Activated CD8-positive, alpha-beta memory T cell treated with anti-CD3 and anti-CD28 coated beads for 24 hours (primary cell): Measurements from ENCODE around the gene SLC18B1.

Source experiments
- DNase-seq: peaks from one replicate; pipeline ENCODE4 v3.0.0-alpha.2; 2020

Gene SLC18B1

DNA sequence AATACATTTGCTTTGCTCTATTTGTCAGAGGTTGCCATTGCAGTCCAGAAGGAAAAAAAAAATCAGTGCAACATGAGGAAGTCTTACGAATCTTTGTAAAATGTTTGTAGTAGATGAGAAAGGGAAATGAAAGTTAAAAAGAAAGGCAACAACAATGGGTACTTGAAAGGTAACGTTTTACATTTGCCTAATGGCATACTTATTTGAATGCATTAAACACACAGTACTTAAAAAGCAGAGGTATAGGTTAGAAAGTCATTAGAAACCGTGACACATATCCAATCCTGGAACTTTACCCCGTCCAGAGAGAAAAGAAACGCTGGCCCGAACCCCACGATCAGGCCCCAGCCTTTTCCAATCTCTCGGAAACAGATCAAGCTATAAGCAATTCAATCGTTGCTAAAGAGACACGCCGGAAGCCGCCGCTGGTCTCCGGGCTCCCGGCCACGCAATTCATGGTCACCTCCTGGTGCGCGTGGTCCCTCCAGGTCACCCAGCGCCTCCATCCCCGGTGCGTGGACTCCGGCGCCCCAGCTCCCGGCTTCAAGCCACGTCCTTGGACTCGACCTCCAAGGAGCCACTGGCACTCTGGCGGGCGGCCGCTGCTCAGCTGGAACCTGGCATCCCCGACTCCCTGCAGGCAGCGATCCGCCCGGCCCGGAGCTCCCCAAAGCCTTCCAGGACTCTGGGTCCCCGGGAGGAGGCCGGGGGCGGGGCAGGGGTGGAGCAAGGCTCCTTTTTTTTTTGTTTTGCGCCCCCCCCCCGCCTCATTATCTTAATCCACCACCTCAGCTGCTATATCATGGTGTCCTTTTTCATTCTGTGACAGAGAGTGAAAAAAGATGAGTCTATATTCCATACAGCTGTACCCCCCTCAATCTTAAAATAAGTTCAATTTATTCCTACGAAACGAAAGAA, at the start of gene SLC18B1:
SLC18B1 (minus strand) TSS at position 687 of the 918 bp plus-strand sequence; CDS start at position 506, 181 bp downstream.
- DNase-seq, result peak; percentile 84

DNA sequence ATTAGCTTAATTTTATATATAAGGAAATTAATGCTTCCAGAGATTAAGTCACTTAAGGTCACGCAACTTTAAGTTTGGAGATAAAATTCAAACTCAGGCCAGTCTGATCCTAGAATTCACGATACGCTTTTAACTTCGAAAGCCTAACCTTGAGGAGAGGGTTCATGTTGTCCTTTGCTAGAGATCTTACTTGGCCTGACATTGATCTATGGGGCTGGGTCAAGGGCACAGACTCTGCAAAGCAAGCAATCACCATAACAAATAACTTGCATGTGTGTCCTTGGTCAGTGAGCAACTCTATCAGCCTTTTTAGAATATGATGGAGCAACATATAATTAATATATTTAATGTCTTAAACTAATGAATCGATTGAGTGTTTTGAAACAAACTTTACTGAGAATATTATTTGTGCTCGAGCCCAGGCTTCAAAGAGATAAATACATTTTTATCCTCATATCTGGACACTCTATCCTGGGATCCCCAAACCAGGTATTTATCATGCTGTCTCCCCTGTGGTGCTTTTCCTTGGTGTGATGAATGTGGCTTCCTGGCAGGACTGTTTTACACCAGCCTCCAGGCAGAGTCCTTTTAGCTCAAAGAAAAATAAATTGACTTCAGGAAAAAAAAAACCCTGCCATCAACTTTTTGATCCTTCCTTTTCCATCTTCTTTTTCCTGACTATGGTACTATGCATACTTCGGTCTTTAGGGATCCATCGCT, 45.0 kb upstream of the SLC18B1 start:
- no peak for DNase-seq

DNA sequence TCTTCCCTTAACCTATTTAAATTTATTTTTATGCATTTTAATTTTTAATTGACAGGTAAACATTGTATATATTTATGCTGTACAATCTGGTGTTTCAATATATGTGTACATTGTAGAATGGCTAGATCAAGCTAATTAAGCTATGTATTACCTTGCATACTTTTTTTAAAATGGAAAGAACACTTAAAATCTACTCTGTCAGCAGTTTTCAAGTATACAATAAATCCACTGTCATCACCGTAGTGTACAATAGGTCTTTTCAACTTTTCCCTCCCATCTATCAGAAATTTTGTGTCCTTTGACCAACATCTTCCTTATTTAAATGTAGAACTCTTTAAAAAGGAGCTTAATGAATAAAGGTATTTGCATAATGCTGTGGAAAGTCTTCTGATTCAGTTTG, 43.5 kb upstream of the SLC18B1 start:
- DNase-seq, result no peak

DNA sequence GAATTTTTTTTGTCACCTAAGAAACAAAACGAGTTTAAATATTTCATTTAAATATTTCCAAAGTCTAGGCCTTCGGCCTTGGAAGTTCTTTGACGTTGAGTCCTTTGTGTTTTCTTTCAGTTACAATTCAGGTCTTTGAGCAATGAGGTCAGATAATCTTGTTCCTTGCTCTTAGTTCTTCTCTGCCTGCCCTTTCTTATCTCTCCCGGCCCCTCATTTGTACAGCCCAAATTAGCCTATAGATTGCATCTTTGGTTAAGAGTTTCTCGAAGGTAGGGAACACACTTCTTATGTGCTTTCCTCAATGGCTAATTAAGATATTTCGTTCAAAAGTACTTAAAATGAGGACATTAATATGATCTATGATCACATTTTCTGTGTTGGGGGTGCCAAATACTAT, 34.5 kb upstream of the SLC18B1 start:
- DNase-seq, result no peak

DNA sequence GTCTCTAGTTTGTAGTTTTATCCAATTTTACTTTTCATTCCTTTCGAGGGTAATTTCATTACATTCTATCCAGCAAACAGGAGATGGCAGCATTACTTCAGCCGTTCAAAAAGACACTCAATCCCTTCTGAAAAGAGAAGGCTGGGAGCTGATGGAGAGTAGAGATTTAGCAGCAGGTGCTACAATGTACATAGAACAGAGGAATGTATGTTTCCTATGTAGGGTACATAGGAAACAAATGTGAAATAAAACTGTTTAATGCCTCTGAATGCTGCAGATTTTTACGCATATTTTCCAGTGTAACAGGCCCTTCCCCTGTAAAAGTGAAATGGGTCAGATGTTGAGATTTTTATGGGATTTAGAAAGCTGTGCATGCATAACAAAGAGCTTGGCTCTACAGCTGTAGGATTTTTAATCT, 31.9 kb upstream of the SLC18B1 start:
- DNase-seq, result no peak

DNA sequence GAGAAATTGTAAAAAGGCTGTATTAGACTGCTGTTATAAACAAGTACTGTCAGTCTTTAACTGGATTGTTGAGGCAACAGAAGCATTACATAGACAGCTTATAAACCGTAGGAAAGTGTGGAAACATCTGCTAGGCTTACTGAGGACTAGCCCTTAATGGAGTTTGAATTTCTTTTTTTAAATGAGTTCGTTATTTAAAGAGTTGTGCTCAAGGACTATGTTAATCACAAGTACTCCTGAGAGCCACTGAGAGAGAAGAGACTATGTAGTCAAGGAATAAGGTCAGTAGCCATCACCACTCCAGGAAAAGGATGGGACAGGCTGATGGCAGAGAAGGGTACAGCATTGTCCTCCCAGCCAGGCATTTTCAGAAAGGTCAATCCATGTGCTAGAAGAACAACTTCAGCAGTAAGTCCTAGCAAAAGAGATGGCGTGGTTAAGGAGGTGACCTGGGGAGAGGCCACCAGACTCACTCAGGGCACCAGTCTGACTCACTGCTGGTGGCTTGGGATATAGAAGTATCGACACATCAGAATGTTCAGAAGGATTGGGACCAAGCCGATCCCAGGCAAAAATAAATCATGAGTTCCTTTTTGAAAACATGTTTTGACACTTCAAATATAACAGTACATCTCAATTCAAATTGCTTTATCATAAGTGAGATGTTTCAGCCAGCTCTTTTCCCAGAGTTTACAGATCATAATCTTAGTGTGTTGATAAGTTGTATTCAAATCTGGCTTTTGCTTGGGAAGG, 22.4 kb upstream of the SLC18B1 start:
- DNase-seq, result peak; percentile 72

DNA sequence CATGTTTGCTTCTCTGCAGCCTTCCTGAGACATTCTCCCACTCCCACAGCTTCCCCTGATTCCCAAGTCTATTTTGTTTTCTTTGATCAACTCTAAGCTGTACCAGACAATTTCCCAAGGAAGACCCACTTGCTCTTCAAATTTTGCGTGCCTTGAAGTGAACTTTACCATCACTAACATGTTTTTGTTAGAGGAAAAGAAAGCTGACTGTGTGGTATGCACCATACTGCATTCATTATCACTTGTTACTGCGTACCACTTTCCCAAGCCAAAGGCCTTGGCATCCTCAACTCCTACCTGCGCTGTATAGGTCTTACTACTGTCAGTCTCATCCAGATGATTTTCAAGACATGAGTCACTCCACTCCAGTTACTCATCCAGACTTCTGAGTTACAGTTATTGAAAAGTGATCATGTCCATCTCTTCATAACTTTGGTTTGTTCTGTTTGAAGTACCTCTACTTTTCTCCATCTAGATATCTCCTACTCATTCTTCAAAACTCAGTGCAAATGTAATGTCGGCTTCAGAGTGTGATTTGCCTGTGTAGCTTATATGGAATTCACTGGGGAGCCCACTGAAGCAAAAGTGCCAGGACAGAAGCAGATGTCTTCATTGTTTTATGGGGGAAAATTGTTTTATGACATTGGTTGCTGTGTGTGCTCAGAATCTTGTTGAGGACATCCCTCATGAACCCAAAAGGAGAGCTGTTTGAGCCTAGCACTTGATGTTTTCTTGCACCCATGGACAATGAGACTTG, 21.1 kb upstream of the SLC18B1 start:
- DNase-seq, result peak; percentile 67

DNA sequence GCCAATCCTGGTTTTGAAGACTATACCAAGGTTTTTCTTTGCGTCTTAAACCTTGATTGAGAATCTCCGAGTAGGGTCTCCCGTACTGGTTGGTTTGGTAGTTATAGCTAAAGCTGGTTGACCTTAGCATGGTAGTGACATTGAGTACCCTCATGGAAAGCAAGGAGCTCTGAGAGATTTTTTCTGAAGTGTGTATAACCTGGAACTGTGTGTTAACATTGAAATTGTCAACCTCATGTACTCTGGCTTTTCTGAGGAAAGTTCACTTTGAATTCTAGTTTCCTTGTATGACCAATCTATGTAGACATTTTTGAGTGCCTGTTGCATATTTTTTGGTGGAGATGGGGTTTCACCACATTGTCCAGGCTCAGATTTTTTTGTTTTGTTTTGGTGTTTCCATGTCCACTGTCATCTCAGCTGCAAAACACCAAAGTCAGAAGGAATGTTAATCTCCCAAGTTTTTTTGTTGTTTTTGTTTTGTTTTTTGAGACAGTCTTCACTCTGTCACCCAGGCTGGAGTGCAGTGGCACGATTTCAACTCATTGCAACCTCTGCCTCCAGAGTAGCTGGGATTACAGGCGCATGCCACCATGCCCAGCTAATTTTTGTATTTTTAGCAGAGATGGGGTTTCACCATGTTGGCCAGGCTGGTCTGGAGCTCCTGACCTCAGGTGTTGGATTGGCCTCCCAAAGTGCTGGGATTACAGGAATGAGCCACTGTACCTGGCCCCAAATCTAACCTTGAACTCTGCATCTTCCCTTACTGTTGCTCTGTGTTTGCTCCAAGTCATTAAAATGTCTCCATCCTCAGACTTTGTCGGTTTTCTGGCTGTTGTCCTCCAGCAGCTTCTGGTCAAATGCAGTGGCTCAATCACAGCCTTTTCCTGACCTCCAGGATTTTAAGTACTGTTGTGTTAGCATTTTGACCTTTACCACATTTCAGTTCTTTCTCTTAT, 20.2 kb upstream of the SLC18B1 start:
- peak; percentile 73 for DNase-seq

DNA sequence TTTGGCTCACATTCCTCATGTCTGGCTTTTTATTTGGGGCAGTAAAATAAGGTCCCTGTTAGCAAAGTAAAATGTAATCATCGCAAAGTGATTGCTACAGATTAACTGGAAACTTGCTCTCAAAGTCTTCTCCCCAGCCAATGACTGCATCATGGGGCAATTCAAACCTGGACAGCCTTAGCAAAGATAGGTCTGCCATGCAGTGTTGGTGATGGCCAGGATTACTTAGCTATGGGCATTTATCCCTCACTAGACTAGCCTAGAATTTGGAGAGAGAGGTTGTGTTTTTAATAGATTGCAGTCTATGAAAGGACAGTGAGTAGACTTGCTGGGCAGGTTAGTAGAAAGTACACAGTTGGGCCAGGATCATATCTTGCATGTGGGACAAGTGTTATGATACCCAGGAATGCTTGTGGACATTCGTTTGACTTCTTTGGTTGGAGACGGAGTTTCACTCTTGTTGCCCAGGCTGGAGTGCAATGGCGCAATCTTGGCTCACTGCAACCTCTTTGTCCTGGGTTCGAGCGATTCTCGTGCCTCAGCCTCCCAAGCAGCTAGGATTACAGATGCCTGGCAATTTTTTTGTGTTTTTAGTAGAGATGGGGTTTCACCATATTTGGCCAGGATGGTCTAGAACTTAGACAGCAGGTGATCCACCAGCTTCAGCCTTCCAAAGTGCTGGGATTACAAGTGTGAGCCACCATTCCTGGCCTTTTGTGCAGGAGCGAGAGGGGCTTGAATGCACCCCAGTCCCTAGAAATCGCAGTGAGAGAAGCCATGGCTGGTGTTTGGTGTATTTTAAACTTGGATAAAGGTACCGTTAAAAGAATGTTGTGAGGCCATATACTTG, 19.3 kb upstream of the SLC18B1 start:
- DNase-seq, result peak; percentile 60

DNA sequence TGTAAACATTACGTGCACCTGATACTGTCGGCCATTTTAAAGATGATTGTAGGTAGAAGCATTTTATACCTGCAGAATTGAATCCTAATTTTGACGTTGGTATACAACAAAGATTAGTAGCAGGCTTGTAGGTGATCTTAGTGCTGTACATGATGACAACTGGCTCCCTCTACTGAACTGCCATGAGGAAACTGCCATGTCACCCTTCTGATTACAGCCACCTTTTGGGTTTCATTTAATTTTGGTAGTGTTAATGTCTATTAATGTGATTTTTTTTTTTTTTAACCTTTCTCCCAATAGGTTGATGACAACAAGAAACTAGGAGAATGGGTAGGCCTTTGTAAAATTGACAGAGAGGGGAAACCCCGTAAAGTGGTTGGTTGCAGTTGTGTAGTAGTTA, 18.2 kb upstream of the SLC18B1 start:
- no peak for DNase-seq

DNA sequence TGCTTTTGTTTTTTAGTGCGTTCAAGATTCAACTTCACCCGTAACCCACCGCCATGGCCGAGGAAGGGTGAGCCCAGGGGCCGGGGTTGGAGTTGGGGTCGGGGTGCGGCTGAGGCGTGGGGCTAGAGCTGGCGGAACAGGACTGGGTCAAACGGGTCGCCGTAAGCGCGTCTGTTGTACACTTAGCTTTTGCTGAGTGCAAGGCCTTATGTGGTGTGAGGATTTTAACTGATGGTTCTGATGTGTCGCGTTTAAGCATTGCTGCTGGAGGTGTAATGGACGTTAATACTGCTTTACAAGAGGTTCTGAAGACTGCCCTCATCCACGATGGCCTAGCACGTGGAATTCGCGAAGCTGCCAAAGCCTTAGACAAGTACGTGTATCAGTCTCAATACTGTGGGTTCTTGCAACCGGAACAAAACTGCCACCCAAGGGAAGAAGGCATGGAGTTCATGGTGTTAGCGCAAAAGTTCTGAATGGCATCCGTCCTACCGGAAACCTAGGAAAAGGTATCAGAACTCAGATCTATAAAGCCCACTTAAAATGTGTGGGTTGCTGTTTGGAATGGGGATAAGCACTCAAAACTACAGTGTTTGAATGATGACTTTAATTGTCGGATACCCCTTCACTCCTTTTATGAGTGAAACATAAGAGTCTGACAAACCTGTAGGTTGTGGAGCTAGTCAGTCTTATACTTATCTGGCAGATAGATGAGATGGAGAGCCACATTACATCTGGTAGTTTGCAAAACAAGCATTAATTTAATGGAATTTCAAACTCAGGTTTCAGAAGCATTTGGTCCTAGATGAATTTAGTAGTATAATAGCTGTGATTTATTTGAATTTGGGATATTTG, 16.5 kb upstream of the SLC18B1 start:
- peak; percentile 84 for DNase-seq

DNA sequence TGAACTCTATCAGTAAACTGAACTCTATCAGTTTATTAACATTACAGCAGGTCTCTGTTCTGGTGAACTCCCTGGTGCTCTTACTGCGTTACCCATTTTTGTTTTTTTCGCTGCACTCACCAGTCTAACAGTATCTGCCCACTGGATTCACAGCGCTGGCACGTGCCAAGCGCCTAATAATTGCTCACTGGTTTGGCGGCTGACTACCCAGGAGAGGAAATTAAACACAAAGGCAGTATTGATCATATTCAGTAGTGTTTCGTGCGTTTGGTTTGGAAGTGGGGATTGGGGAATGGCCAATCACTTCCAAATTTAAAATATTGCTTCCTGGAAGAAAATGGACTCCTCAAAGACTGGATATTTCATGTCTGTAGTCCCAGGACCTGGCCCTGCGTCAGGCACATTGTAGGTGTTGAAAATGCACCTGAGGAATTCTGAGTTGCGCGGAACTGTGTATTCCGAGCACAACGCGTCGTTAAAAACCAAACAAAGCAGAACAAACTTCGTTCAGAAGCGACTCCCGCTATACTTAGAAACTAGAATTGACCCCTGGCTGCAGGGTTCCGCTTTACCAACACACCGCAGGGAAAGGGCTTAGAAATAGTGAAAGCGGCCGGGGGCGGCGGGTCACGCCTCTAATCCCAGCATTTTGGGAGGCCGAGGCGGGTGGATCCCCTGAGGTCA, 14.9 kb upstream of the SLC18B1 start:
- DNase-seq, result peak; percentile 81

DNA sequence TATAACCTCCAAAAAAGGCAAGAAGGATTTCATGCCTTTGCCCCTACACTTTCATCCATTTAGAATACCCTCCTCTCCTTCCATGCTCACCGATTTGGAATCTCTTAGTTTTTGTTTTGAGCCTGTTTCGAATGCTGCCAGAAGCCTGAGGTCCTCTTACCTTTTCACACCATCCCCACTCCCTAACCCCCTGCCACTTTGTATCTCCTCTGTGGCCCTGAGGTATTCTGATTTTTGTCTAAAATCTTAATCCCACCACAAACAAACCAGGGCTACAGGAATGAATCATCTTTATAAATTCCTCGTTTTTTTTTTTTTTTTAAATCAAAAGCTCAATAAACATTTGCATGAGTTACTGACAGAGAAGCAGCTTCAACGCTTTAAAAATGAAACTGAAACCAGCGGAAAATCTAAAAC, 14.3 kb upstream of the SLC18B1 start:
- peak; percentile 59 for DNase-seq

DNA sequence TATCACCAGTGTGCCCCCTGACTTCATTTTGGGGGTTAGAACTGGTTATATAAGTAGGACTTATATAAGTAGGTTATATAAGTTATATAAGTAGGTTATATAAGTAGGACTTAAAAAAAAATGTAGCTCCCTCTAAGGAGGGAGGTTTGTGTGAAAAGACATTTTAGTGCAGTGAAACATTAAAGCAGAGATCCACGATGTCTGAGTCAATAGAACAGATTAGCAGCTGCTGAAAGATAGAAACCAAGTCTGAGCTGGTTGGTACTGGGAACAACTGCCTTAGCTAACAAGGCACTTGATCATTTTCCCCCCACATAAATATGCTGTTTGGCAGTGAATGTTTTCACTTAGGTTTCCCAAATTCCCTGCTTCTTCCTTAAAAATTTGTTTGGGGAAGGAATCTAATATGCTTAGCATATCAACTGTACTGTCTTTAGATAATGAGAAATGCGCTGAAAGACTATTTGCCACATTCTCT, 13.9 kb upstream of the SLC18B1 start:
- DNase-seq, result no peak

DNA sequence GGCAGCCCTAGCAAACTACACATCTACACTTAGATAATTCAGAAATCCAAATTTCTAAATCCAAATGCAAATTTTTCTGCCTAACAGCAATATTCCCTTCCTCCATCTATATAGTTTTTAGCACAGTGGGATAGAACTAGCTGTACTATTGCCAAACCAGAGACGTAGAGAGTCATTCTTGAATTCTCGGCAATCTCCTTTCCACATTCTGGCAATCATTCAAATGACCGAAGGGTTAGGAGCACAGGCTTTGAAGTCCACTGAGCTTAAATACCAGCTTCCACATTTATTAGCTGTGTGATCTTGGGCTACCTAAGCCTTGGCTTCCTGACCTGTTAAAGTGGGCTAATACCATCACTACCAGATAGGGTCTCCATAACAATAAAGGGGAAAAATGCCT, 12.8 kb upstream of the SLC18B1 start:
- DNase-seq, result no peak

DNA sequence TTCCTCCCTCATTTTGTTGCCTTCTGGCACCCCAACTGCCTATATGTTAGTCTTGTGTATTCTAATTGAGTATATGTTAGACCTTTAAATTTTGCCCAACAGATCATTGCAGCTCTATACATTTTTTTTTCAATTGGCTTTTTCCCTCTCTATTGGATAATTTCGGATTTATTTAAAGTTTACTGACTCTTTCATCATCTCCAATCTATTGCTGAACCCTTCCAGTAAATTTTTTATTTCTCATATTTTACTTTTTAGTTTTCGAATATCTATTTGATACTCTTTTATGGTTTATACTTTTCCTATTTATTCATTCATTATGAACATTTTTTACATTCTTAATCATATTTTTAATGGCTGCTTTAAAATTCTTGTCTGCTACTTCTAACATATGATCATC, 7.1 kb upstream of the SLC18B1 start:
- no peak for DNase-seq

DNA sequence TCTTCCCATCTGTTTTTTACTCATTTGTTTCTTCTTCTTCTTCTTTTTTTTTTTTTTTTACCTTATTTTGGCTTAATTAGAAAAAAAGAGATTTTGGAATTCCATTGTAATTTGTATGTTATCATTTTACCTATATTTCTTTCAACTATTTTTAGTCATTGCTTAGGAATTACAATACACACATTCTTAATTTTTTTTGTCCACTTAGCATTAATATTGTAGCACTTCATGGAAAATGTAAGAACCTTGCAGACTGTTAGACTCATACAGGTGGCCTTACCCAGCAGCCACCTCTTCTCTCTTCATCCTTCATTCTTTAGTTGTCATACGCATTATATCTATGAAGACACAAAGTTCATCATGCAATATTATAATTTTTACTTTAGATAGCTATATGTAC, 5.8 kb upstream of the SLC18B1 start:
- DNase-seq, result no peak

DNA sequence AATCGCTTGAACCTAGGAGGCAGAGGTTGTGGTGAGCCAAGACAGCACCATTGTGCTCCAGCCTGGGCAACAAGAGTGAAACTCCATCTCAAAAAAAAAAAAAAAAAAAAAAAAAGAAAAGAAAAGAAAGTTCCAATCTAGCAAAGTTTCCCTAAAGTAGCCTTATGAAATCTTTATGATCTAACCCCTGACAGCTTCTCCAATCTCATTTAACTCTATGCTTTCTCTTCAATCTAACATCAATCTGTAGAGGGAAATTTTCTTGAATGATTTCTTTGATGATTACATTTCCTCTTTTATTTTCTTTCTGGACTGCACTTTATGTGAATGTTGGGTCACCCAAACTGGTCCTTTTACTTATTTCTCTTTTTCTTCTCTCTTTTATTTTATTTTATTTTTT, 2.2 kb upstream of the SLC18B1 start:
- no peak for DNase-seq
